ENCODE results near the gene ARHGAP6.

Gene ARHGAP6

DNA sequence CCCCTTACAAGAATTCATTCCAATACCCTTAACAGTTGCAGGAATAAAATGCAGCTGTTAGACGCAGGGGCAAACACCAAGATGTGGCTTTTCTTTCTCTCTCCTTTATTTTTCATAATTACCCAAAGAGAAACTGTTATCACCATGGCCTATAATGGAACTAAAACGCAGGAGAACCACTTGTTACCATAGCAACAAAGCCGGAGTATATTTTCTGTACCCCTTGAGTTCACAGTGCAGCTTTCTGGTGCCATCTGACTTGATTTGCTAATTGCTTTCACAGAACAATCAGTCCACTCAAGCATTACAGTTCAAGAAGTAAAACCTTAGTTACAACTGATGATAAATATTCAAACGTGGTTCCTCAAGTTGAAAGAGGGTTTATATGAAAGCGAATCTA, 214.6 kb downstream of the ARHGAP6 start:
- no peak for DNase-seq

DNA sequence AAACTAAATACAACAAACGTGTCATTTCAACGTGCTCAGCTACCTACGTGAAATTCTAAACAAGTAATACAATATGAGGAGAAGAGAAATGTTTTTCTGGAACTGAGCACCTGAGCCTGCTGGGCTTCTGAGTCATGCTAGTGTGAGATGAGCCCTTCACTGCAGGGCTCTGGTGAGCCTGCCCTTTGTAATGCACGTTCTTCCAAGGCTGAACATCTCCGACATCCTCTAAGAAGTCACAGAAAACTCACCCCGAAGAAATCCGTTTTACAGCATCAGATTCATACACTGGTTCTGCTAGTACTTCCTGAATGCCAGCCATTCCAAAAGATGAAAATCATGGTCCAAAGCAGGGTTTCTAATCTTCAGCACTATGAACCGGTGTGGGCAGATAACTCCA, 215.4 kb downstream of the ARHGAP6 start:
- no peak for DNase-seq

DNA sequence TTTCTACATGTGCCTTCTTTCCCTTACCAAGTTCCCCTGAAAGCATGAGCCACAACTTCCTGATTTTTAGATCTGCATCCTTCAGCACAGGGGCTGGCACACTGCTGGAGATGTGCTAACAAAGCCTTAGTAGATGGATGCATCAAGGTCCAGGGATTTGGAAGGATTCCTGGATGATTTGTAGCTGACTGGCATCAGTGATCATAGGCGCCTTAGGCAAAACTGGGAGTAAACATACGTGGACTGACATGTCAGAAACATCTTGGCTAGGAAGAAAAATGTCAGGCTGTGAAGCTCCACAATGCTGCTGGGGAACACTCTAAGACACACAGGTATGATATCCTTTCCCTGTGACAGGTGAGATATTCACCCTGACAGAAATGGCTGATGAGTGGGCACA, 216.1 kb downstream of the ARHGAP6 start:
- DNase-seq = no peak

GRCh38 chrX:11447418-11447817, 218.3 kb downstream of the ARHGAP6 start:
- DNase-seq = no peak

GRCh38 chrX:11446949-11447348, 218.8 kb downstream of the ARHGAP6 start:
- DNase-seq = no peak

DNA sequence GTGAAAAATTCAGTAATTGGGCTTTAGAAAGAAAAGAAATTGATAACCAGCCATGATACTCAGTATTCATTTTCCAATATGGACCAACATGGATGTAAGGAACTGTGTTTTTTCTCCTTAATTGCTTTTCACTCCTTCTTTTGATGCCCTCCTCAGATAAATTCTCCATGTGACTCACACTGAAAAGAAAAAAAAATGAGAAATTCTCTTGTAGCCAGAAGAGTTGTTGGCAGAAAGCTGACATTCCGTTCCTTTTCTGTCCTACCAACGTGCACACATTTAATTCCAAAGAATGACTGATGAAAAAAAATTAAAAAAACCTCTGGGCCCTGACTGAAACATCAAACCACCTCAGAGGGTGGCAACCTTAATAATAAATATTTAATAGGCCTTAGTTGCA, 219.4 kb downstream of the ARHGAP6 start:
- DNase-seq = no peak

DNA sequence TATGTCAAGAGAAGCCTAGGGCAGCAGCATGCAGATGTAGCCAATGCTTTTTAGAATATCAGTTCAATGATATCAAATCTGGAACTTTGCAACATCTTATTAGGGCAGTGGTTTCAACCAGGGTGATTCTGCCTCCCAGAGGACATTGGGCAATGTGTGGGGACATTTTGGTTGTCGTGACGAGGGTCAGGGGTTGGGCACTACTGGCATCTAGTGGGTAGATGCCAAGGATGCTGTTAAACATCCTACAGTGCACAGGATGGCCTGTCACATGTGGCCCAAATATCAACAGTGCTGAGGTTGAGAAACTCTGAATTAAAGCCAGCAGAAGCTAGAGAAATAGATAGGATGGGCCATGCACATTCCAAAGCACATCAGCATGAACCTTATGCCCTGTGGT, 220.2 kb downstream of the ARHGAP6 start:
- no peak for DNase-seq

DNA sequence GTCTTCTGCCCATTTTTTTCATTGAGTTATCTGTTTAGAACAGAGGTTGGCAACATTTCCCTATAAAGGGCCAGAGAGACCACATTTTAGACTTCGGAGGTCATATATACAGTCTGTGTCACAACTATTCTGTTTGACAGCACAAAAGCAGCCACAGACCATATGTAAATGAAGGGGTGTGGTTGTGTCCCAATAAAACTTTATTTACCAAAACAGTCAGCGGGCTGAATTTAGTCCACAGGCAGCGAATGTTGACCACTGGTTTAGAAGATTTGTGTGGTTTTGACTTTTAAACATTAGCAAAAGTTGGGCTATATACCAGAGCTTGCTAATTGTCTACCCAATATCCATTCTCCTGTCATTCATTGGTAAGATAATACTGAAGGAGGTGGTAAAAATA, 221.7 kb downstream of the ARHGAP6 start:
- DNase-seq = no peak

DNA sequence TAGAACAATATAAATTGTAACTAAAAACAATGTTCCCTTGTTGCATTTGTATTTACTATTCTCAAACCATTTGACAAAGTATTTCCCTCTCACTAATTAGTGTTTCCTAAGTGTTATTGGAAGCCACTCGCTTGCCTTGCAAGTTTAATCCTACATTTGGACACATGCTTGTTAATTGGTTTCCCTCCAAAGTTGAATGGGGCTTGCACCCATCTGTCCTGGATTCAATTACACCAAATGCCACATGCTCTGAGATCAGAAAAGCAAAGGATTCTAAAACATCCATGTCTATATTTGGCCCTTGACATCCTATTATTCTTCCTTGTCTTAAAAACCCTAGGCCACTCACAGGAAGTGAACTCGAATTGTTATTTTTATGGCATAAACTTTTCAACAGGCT, 225.9 kb downstream of the ARHGAP6 start:
- no peak for DNase-seq

DNA sequence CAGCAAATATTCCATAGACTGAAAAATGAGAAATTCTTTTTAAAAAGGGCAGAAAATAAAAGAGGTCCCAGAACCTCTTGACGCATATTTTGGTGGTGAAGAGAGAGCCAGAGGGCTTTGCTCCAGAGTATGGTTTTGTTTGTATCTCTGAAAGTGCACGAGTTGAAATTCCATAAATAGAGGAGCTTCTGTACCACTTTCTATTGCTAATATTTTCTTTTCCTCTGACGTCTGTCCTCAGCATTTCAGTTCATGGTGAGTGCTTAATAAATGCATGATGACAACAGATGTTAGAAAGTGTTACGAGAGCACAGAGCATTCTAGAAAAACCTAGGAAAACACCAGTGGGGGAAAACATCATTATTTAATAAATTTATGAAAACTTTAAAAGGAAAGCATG, 227.0 kb downstream of the ARHGAP6 start:
- no peak for DNase-seq

DNA sequence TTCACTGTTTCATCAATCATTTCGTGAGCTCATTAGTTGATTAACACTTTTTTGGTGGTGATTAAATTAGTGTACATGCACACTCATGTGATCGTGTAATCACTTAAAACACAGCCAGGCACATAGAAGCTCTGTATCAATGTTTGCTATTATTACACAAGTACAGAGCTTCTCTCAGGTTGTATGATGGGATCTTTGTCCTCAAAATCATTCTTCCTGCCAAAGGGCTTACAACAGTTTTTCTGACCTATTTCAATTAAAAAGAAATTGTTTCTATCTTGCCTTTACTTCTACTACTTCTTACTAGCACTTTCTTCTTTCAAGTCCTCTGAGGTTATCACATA, 227.4 kb downstream of the ARHGAP6 start:
- DNase-seq = no peak

- no peak for DNase-seq
Observed at GRCh38 chrX:11437642-11438379, 227.9 kb downstream of the ARHGAP6 start.

- DNase-seq = no peak
Observed at GRCh38 chrX:11435568-11435967, 230.2 kb downstream of the ARHGAP6 start.

GRCh38 chrX:11434607-11435006, 231.1 kb downstream of the ARHGAP6 start:
- no peak for DNase-seq

GRCh38 chrX:11431786-11432185, 233.9 kb downstream of the ARHGAP6 start:
- DNase-seq = no peak

GRCh38 chrX:11430271-11430670, 235.4 kb downstream of the ARHGAP6 start:
- DNase-seq = no peak

- DNase-seq = no peak
Observed at GRCh38 chrX:11429538-11430085, 236.1 kb downstream of the ARHGAP6 start.

DNA sequence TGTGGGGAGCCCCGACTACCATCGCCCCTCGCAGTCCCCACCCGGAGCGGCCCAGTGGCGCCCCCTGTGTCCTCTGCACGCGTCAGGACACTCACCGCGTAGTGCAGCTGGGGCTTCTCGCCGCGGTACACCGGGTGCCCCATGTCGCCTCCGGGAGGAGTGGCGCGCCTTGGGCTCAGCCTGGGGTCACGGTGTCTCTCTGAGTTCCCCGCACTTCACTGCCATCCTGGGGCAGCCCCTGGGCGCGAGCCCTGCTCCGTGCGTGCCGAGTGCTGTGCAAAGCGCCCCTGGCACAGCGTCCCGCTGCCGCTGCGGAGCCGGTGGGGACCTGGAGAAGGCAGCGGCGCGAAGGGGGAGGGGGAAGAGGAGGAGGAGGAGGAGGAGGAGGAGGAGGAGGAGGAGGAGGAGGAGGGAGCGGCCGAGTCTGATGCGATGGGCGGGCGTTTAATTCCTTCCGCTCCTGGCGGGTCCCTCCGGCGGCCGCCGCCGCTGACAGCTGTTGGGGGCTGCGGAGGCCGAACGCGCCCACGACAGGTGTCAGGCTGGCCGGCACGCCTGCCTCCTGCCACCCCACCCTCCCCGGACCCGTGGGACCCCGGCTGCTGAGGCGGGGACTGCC, 238.2 kb downstream of the ARHGAP6 start:
- no peak for DNase-seq

- DNase-seq = no peak
Observed at GRCh38 chrX:11426712-11427452, 238.8 kb downstream of the ARHGAP6 start.

DNA sequence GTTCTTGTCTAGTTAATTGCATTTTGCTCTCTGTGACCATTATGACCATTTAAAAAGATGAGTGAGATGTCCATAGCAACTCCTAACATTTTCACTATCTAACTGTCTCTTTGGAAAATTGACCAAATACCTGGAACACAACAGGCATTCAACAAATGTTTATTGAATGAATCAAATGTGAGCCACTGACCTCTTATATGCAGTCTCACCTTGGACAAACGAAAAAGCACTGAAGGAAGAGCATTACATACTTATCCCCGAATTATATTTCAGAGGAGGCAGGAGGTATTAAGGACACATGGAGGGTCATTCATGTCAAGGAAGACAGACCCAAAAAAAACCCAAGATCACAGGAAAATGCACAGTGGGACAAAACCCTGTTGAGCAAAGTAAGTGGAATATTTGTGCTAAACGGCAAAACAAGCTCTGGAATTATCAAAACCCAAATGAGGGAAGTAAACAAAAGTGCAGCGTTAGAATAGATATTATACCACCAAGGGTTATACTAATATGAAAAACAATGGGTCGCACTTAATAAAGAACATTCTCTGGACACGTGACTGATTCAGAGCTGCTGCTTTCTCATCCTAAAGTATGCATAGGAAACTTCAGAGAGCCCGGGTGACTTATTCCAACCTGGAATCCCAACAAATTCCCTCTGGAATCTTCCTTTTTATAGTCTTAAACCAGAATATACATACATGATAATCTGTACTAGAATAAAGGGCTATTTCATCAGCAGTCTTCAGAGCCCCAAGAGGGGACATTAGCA, 240.6 kb downstream of the ARHGAP6 start:
- DNase-seq = no peak

DNA sequence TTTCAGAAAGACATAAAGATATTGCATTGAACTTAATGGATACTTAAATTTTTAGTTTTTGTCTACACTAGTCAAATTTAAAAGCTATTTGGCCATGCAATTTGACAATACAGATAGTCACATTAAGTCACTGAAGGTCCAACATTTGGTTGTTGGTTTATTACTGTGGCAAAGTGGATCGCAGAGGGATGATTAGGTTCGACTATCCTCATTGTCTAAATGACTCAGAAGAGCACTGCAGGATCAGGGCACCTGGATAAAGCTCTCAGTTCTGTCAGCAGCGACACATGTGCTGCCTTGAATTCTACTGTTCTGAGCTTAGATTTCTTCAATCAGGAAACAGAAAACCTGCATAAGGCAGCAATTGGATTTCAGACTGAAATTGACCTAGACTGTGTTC, 241.8 kb downstream of the ARHGAP6 start:
- no peak for DNase-seq

GRCh38 chrX:11423362-11423818, 242.3 kb downstream of the ARHGAP6 start:
- DNase-seq = no peak

GRCh38 chrX:11422525-11422857, 243.2 kb downstream of the ARHGAP6 start:
- DNase-seq = no peak
